Activated CD4-positive, alpha-beta T cell treated with anti-CD3 and anti-CD28 coated beads, Interleukin-2, amount 50 U/mL, for 4 hours (primary cell): ENCODE measurements around the gene DOCK2.
"Not testable (repeated sequence)": the region's sequence is repeated elsewhere in the genome, so short reads cannot be mapped to it uniquely, and the experiment has no call there.

Experiments
- DNase-seq, 2 experiments: peaks; one replicate each; pipeline ENCODE4 v3.0.0-alpha.2; 2020

DOCK2 gene

GRCh38 chr5:169832304-169832703, 195.2 kb downstream of the DOCK2 start:
- no peak for DNase-seq

- no peak for DNase-seq
Observed at GRCh38 chr5:169832845-169833244, 195.8 kb downstream of the DOCK2 start.

- not testable (repeated sequence) for DNase-seq
Observed at GRCh38 chr5:169833681-169834292, 196.7 kb downstream of the DOCK2 start.

- not testable (repeated sequence) for DNase-seq
Observed at GRCh38 chr5:169834540-169834939, 197.5 kb downstream of the DOCK2 start.

- DNase-seq = no peak
Observed at GRCh38 chr5:169836835-169837536, 199.9 kb downstream of the DOCK2 start.

GRCh38 chr5:169837686-169838085, 200.6 kb downstream of the DOCK2 start:
- DNase-seq = no peak

- no peak for DNase-seq
Observed at GRCh38 chr5:169838688-169839087, 201.6 kb downstream of the DOCK2 start.

GRCh38 chr5:169840405-169840804, 203.3 kb downstream of the DOCK2 start:
- DNase-seq = no peak

GRCh38 chr5:169842699-169843098, 205.6 kb downstream of the DOCK2 start:
- DNase-seq = no peak

- DNase-seq = no peak
Observed at GRCh38 chr5:169847519-169847918, 210.4 kb downstream of the DOCK2 start.

- DNase-seq = no peak
Observed at GRCh38 chr5:169848271-169848670, 211.2 kb downstream of the DOCK2 start.

- DNase-seq = no peak
Observed at GRCh38 chr5:169848792-169849191, 211.7 kb downstream of the DOCK2 start.

- DNase-seq = no peak
Observed at GRCh38 chr5:169850409-169850808, 213.3 kb downstream of the DOCK2 start.

- DNase-seq = no peak
Observed at GRCh38 chr5:169851321-169851850, 214.3 kb downstream of the DOCK2 start.

- no peak for DNase-seq
Observed at GRCh38 chr5:169856571-169856970, 219.5 kb downstream of the DOCK2 start.

- no peak for DNase-seq
Observed at GRCh38 chr5:169860585-169860984, 223.5 kb downstream of the DOCK2 start.

GRCh38 chr5:169861433-169861832, 224.4 kb downstream of the DOCK2 start:
- DNase-seq = no peak

GRCh38 chr5:169861934-169862333, 224.9 kb downstream of the DOCK2 start:
- no peak for DNase-seq

GRCh38 chr5:169862391-169862811, 225.3 kb downstream of the DOCK2 start:
- DNase-seq = no peak

GRCh38 chr5:169864483-169864882, 227.4 kb downstream of the DOCK2 start:
- DNase-seq = no peak

GRCh38 chr5:169867347-169867746, 230.3 kb downstream of the DOCK2 start:
- DNase-seq = no peak

GRCh38 chr5:169869066-169869465, 232.0 kb downstream of the DOCK2 start:
- no peak for DNase-seq

GRCh38 chr5:169870211-169870610, 233.1 kb downstream of the DOCK2 start:
- no peak for DNase-seq

- DNase-seq = no peak
Observed at GRCh38 chr5:169871826-169872490, 234.9 kb downstream of the DOCK2 start.
